Activated CD8-positive, alpha-beta memory T cell treated with anti-CD3 and anti-CD28 coated beads for 48 hours (primary cell): ENCODE results near the gene PPP1R1B.

Source experiments
- DNase-seq, 3 experiments: peaks; one replicate each; pipeline ENCODE4 v3.0.0-alpha.2; 2020; ENCODE audit warnings: low read depth in 2 of 3, low spot score in 2 of 3

Gene PPP1R1B

DNA sequence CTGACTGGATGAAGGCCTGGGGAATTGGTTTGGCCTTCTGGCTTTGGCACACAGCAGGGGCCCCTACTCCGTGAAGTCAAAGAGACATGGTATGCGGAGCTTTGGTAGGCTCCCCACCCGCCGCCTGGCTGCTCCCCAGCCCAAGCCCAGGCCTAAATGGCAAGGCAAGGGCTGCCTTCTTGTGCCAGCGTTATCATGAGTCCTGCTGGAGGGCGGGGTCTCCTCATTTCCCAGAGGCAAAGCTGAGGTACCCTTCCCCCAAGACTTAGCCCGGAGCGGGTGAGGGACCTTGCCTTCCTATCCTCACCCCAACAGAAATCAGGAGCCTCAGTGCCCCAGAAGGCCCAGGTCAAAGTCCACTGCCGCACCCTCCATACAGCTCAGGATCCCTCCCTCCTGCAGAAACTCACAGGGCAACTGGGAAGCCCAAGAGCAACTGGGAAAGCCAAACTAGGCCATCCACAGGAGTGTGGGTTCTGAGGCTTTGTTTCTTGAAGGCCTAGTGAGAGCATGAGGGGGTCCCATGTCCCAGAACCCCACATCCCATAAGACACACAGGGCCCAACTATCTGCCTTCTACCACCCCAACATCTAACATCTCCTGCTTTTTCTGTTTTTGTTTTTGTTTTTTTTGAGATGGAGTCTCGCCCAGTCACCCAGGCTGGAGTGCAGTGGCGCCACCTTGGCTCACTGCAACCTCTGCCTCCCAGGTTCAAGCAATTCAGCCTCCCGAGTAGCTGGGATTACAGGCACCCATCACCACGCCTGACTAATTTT is 51.8 kb downstream of the PPP1R1B start:
- no peak for DNase-seq

DNA sequence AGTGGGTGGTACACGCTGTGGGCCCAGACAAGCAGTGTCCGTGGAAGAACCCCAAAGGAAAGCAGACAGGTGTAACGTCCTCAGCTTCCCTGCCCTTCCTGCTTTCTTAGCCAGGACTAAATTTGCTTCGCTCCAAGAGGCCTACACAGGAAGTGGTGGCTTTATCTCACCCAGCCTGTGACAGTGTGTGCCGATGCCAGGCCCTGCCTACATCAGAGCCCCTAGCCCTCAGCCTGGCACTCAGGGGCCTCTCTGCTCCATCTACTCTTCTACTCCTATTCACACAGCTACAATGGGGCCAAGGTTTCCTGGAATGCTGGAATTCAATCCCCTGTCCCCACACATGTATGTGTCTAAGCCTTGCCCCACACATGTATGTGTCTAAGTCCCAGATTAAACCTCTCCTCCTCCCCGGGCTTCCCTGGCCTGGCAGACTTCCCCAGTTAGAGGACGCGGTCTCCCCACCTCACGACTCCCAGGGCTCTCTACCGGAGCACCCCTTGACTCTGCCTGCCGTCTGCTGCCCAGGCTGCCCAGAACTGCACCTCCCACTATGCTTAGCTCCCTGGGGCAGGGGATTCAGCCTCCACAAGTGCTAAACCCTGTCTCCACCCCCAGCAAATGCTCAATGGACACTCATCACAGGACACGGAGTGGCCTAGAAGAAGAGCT is 52.9 kb downstream of the PPP1R1B start:
- DNase-seq: no peak

DNA sequence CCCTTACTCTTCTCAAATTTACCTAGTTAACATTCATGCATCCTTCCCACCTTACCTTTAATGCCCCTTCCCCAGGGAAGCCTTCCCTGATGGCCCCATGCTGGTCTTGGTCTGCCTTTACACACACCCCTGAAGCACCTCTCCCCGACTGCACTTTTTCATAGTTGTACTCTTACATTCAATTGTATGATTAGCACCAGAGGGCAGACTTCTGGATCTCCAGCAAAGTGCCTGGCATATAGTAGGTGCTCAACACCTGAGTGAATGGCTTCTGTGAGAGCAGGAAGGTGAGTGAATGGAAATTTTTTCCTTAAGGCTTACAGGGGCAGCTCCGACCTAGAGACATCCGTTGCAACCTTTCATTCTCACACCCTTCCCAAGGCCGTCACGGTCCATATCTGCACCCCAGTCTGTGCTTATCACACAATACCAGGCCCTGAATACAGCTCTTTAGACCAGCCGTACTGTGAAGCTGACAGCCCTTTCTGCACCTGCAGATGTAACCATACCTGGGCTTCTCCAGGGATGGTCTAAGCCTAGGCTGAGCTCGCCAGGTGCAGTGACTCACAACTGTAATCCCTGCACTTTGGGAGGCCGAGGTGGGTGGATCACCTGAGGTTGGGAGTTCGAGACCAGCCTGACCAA is 56.7 kb downstream of the PPP1R1B start:
- DNase-seq: no peak

DNA sequence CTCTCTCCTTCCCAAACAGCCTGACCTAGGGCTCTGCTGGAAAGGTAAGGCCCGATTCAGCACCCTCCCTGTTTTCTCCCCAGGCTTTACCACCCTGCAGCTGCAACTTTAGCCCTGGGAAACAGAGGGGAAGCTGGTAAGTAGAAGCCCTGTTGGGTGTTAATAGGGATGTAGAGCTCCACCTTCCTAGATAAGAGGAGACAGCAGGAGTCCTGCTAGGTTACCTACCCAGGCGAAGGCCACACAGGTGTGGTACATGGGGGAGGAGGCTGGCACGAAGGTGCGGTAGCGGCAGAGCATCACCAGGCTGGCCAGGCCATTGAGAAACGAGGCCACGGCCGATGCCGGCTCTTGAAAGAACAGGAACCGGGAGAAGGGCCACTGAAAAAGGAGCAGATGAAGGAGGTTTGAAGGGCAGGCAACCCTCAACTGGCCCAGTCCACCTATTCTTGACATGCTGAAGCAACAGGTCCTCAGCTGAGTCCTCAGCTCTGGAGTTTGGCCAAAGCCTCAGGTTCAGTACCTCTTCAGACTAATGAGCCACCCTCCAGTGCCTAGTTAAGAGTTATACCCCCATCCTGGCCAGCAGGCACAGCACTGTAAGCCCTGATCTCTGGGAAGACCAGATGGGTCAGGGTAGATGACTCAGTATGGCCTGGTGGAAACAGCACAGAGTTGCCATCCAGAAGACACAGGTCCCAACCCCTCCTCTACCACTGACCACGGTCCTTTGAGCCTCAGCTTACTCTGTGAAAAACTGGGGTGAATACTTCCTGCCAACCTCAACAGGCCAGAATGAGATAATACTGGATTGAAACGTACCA is 57.8 kb downstream of the PPP1R1B start:
- no peak for DNase-seq
